Ishikawa (cell line): ENCODE data around the gene ITPA.

Experiments
- CEBPB ChIP-seq: IDR thresholded peaks from 2 replicates; pipeline ENCODE4 v1.6.1; 2012
- CREB1 ChIP-seq: IDR thresholded peaks from 2 replicates; pipeline ENCODE4 v1.6.1; 2012; ENCODE audit warnings: low read depth
- EGR1 ChIP-seq: IDR thresholded peaks from 2 replicates; pipeline ENCODE4 v1.6.1; 2012
- EP300 ChIP-seq: IDR thresholded peaks from 2 replicates; pipeline ENCODE4 v1.6.1; 2012; ENCODE audit warnings: borderline replicate concordance
- FOXM1 ChIP-seq: IDR thresholded peaks from 2 replicates; pipeline ENCODE4 v1.6.1; 2012; ENCODE audit warnings: low read depth, borderline replicate concordance
- NFIC ChIP-seq: IDR thresholded peaks from 2 replicates; pipeline ENCODE4 v1.6.1; 2012
- RAD21 ChIP-seq: IDR thresholded peaks from 2 replicates; pipeline ENCODE4 v1.6.1; 2012; ENCODE audit warnings: low read depth
- TCF12 ChIP-seq: IDR thresholded peaks from 2 replicates; pipeline ENCODE4 v1.6.1; 2012; ENCODE audit warnings: low read depth
- TEAD4 ChIP-seq: IDR thresholded peaks from 2 replicates; pipeline ENCODE4 v1.6.1; 2012
- YY1 ChIP-seq: IDR thresholded peaks from 2 replicates; pipeline ENCODE4 v1.6.1; 2012; ENCODE audit warnings: low read depth
- ZBTB7A ChIP-seq: IDR thresholded peaks from 2 replicates; pipeline ENCODE4 v1.6.1; 2012; ENCODE audit warnings: low read depth
- TF ChIP-seq, protein P1 (sequence below): IDR thresholded peaks from 2 replicates; pipeline ENCODE4 v1.6.1; 2012
- TF ChIP-seq, protein P2 (sequence below): IDR thresholded peaks from 2 replicates; pipeline ENCODE4 v1.6.1; 2012

The ITPA gene

DNA sequence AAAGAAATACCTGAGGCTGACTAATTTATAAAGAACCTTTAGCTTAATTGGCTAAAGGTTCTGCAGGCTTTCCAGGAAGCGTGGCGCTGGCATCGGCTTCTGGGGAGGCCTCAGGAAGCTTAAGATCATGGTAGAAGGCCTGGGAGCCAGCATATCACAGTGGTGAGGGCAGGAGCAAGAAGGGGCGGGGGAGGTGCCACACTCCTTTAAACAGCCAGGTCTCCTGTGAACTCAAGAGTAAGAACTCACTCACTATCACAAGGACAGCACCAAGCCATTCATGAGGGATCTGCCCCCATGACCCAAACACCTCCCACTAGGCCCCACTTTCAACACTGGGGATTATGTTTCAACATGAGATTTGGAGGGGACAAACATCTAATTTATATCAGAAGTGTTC is 64.1 kb downstream of the ITPA start:
- TF ChIP-seq TEAD4 (no peak), EP300 (no peak), TCF12 (no peak), CREB1 (no peak), YY1 (no peak), NFIC (no peak), RAD21 (no peak), EGR1 (no peak), CEBPB (no peak), FOXM1 (no peak), ZBTB7A (no peak)
- TF ChIP-seq, protein P1, sequence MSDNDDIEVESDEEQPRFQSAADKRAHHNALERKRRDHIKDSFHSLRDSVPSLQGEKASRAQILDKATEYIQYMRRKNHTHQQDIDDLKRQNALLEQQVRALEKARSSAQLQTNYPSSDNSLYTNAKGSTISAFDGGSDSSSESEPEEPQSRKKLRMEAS = no peak
- TF ChIP-seq, protein P2, sequence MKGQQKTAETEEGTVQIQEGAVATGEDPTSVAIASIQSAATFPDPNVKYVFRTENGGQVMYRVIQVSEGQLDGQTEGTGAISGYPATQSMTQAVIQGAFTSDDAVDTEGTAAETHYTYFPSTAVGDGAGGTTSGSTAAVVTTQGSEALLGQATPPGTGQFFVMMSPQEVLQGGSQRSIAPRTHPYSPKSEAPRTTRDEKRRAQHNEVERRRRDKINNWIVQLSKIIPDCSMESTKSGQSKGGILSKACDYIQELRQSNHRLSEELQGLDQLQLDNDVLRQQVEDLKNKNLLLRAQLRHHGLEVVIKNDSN = no peak
